ENCODE data around the gene NAPB. TPM values are rescaled to one million over a fixed set of nuclear protein-coding genes. Genes with fewer than 3 reads are reported as not detected.
"Not testable (repeated sequence)": the region's sequence is repeated elsewhere in the genome, so short reads cannot be mapped to it uniquely, and the experiment has no call there.

NAPB gene
- total RNA-seq, 1 donor from 2014 or later: 4.7 TPM

DNA sequence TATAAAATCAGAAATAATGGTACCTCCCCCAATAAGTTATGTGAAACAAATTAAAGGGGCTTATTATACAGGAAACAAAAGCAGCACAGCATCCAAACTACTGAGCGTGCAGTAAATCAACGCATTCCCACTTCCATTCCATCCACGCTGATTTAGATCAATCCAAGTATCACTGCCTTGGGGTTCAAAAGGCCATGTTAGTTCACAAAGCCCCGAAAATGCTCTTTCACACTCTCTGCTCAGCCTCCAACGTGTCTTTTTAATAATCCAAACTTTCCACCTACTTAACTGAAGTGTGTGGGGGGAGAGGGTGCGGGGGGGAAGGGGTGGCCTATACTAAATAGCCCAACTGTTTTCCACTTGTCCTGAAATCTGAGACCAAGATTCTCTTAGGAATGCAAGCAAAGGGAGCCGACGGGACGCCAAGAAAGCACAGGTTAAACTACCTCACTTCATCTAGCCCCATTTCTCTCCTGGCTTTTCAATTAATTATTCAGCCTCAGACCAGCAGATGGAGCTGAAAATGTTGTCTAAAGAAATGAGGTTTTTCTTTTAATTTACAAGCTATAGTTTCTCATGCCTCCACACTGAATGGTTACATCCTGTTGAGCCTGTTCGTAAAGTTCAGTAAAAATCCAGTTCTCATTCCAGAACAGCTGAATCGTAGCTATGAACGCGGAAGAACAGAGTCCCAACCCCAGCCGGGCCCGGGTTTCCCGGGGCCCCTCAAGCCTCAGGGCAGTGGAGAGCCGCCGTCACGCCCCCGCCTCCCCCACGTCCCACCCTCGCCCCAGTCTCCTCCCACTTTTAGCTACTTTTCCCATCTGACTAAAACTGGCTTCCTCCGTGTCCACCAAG, 71.7 kb downstream of the NAPB start:
- peak in 1 of 2 donors; percentile 85 for DNase-seq (ENCODE audit: low read depth in 2 of 2)

DNA sequence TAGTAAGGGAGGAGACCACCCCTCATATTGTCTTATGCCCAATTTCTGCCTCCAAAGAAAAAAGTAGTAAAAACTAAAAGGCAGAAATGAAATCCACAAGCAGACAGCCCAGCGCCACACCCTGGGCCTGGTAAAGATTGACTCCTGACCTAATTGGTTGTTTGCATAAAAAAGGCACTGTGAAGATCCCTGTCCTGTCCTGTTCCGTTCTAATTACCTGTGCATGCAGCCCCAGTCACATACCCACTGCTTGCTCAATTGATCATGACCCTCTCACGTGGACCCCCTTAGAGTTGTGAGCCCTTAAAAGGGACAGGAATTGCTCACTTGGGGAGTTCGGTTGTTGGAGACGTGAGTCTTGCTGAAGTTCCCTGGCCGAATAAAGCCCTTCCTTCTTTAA, 72.8 kb downstream of the NAPB start:
- not testable (repeated sequence) for DNase-seq (ENCODE audit: low read depth in 2 of 2)

DNA sequence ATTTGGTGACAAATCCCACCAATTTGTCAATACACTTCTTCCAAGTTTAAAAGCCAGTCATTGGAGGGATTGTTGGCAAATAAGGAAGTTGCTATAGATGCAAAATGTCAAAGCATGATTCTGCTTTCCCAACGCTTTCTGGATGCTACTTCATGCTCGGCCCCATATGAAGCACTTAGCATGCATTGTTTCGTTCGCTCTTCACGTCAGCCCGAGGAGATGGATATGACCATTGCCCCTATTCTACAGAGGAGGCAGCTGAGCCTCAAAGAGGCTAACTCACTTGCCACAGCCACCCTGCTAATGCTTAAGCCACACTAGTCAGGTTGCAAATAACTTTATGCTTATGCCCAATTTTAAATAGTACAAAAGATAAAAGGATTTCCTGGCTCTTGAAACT, 73.5 kb downstream of the NAPB start:
- DNase-seq (ENCODE audit: low read depth in 2 of 2): no peak

DNA sequence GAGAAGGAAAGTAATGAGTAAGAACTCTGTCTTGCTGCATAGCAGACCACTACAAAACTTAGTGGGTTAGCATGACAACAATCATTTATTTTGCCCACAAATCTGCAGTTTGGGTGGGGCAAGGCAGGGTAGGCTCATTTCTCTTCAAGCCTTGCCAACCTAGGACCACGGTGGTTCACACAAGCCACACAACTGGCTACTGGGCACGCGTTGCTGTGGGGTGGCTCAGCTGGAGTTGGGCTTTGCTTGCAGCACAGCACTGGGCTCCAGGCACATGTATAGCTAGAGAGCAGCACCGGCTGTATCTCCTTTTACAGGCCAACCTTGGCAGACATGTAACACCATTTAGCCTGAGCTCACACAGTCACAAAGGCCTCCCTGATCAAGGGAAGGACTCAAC, 75.3 kb downstream of the NAPB start:
- DNase-seq (ENCODE audit: low read depth in 2 of 2): no peak

DNA sequence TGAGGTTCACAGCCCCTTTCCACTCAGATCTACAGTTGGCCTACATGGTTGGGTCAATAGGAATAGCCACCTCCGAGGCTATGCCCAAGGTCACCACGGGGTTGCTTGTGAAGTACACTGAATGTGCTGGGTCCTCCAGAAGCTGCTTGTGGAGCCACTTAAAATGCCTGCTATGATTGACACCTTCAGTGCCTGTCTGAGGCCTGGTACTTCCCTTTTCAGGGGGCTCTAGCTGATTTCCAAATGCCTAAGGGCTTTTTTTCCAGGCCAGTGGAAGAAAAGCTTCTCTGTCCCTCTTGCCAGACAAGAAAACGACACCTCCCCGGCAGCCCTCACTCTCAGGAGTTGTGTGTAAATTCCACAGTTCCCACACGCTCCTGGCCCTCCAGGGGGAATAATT, 77.0 kb downstream of the NAPB start:
- no peak for DNase-seq (ENCODE audit: low read depth in 2 of 2)

DNA sequence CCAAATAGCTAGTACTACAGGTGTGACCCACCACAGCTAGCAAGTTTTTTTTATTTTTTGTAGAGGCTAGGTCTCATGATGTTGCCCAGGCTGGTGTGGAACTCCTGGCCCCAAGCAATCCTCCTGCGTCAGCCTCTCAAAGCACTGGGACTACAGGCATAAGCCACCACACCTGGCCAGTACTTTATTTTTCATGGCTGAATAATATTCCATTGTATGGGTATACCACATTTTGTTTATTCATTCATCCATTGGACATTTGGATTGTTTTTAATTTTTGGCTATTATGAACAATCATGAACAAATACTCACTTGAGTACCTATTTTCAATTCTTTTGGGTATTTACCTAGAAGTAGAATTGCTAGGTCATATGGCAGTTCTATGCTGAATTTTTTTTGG, 77.7 kb downstream of the NAPB start:
- DNase-seq (ENCODE audit: low read depth in 2 of 2): no peak

DNA sequence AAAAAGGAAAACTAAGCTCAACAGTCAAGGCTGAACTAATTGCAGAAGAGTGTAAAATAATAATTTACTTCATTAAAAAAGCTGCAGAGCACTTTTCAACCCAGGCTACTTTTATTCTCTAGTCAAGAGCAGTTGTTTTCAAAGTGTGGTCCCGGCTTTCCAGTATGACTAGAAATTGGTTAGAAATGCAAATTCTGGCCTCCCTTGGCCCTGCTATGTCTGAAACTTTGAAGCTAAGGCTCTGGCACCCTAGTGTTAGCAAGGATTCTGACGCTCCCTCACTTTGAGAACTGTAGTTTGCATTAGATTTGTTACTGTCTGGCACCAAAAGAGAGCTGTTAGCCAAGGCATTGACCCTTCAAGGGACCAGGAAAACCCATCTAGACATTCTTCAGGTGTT, 80.2 kb downstream of the NAPB start:
- DNase-seq (ENCODE audit: low read depth in 2 of 2): no peak

DNA sequence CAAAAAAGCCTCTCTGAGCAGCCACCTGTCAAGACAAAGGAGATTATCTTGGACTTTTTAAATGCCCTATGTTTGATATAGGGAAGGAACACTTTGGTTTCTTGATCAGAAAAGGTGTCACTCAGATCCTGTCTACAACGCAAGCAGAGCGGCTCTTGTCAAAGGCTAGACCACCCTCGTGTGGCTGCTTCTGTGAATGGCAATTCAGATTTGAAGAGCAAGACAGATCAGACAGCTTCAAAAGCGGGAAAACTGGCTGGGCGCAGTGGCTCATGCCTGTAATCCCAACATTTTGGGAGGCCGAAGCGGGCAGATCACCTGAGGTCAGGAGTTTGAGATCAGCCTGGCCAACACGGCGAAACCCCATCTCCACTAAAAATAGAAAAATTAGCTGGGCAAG, 80.8 kb downstream of the NAPB start:
- DNase-seq (ENCODE audit: low read depth in 2 of 2): peak; percentile 79 to 85

DNA sequence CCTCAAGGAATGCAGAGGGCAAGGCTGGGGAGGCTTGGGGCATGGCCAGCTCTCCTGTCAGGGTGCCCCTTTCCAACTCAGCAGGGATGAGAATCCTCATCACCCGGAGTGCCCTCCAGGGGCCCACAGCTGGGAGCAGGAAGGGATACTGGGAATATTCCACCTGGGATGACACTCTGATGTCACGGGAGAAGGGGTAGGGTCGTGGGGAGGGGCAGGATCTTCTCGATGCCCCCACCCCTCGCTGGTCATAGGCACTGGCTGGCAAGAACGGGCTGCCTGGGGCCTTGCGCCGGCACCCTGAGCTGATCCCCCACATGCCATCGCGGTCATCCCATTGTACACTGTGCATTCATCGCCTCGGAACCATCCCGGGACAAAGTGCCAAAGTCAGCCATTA, 81.3 kb downstream of the NAPB start:
- DNase-seq (ENCODE audit: low read depth in 2 of 2): no peak

DNA sequence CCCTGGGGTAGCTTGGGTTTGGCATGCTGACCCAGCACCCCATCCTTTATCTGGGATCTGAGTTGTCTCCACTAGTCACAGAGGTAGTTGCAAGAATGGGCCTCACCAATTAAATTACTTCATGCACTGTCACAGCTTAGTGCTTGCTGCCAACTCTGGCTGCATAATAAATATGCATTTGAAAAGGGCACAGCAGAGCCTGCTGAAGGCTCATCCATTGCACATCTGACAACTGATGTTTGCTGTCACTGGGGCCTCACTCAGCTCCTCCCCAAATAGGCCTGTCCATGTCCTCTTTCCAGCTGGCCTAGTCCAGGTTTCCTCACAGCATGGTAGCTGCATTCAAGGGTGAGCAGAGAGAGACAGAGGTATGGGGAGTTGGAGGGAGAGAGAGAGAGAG, 84.0 kb downstream of the NAPB start:
- no peak for DNase-seq (ENCODE audit: low read depth in 2 of 2)

DNA sequence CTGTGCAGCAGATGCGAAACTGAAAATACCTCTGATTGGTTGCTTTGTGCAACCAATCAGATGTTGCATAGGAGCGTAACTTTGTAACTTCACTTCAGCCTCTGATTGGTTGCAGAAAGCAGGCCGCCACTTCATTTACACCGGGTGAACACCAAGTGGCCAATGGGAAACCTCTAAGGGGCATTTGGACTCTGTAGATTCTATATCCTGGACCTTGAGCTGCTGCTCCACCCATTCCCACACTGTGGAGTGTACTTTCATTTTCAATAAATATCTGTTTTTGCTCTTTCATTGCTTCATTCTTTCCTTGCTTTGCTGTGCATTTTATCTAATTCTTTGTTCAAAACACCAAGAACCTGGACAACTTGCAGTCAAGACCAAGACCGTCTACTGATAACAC, 84.8 kb downstream of the NAPB start:
- DNase-seq (ENCODE audit: low read depth in 2 of 2): no peak

DNA sequence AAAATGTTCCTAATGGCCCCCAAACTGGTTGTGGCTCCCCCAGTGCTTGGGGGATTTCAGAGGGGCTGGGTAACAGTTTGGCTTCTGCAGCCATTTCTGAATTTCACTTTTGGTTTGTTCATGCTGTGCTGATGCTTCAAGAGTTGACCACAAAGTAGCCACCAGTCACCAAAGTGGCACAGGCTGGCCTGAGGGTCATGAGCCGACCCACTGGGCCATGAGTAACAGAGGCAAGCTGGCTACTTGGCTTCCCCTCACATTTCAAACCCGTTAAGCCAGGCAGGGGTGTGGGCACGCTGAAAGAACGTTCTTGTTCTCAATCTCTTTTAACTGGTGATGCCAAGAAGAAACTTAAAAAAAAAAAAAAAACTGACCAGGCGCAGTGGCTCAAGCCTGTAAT, 85.8 kb downstream of the NAPB start:
- no peak for DNase-seq (ENCODE audit: low read depth in 2 of 2)

DNA sequence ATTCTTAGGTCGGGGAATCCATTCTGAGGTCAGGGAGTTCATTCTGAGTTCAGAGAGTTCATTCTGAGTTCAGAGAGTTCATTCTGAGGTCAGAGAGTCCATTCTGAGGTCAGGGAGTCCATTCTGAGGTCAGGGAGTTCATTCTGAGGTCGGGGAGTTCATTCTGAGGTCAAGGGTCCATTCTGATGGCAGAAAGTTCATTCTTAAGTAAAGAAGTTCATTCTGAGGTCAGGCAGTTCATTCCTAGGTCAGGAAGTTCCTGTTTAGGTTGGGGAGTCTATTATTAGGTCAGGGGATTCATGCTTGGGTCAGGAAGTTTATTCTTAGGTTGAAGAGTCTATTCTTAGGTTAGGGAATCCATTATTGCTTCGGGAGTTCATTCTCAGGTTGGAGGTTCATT, 87.2 kb downstream of the NAPB start:
- DNase-seq (ENCODE audit: low read depth in 2 of 2): no peak

DNA sequence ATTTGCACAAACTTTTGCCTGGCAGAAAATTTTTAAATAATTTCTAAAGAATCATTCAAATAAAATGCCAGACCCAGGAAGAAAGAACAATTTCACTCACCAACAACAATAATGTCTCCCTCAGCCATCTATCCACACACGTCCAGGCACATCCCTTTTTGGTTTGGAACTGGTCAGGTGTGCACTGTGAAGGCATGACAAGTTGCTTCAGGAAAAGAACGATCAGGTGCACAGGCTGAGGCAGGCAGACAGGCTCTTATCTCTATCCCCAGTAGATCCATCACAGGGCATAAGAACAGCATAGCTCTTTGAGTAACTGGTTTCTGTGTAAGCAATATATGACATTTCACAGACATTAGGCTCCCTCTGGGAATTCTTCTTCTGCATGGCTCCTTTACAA, 88.8 kb downstream of the NAPB start:
- no peak for DNase-seq (ENCODE audit: low read depth in 2 of 2)

DNA sequence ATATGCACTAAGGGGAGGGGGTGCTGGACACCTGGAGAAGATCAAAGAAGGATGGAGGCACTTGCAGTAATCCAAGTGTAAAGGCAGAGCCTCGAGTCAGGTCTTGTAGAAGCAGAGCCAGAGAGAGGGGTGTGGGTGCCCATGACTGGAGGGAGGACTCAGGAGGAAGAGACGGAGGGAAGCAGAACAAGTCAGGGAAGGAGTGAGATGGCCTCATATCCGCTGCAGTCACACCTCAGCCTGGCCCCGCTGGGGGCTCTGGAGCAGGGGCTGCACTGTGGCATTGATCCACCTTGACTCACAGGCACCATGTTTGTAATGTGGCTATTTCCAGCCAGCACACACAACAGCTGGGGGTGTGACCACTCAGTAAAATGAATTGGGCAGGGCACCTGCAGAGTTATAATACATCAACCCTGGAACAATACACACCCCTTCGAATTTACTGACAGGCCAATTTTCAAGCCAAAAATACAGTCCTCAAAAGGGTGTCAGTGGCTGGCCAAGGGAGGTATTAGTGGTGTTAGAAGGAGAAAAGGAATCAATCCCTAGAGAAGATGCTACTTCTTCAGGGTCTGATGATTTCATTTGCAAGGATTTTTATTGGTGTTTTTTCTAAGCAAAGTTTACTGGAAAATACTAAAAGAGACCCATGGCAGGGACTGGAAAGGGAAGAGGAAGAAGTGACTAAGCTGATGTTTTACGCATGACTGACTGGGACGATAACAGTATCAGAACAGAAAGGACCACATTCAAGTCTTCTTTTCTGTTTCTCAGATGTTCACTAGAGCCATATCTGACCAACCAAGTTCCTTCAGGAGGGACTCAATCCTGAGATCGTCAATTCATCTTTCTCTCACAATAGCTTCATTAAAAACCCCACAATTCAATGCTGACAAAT, 89.6 kb downstream of the NAPB start:
- peak; percentile 44 to 71 for DNase-seq (ENCODE audit: low read depth in 2 of 2)

DNA sequence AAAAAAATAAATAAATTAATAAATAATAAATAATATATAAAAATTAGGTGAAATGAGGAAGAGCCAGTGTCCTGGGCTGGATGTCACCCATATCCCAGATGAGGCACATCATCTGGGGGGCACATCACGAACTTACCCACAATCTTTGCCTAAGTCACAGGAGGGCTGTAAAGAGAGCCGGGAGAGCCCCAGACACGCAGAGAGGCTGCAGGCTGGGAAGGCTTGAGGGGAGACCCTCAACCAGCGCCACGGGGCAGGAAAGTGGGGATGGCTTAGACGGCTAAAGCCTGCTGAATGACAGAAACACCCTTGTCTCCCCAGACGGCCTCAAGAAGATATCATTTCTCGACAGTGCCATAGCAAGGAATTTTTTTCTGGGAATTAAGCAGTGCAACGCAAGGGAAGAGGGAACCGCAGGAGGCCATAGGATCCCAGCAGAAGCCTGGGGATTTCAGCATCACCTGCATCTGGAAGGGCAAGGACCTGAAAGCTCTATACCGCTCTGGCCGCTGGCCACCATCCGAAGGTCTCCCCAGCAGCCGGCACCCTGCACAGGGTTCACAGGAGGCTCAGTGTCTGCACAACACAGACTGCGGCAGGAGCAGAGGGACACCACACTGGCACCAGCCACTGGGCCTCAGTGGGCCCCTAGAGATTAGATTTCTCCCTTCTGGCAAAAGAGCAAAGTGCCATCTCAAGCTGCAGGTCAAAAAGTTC, 93.5 kb downstream of the NAPB start:
- no peak for DNase-seq (ENCODE audit: low read depth in 2 of 2)

DNA sequence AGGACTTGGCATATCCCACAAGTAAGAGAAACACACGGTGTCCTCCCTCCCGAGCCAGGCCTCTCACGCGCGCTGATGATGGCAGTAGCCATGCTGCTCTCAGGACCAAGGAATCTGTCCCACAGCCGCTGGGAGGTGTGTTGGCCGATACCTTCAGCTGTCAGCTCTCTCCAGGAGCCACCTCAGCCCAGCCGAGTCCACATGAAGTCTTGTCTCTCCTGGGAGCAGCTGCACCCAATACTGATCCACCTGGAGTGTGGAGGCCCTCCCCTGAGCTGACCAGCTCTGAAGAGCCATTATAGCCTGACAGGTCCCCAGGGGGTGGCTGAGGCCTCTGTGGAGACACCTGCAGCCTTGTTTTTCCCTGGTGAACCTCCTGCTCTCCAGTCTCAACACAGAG, 94.5 kb downstream of the NAPB start:
- DNase-seq (ENCODE audit: low read depth in 2 of 2): no peak

DNA sequence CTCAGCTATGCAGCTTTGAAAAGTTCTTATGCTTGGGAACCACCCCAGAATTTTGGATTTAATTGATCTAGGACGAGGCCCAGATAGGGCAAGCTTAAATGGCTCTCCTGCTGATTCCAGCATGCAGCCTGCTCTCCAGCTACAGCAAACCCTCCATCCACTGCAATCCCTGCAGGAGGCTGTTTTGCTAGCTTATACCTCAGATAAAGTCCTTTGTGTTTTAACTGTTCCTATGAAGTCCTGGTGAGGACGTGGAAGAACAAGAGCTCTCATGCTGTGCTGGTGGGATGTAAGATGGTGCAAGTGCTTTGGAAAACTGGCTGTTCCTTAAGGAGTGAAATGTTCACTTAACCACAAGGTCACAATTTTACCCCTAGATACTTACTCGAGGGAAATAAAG, 96.2 kb downstream of the NAPB start:
- no peak for DNase-seq (ENCODE audit: low read depth in 2 of 2)

Data from dermis microvascular lymphatic vessel endothelial cell (primary cell).